ENCODE results near the gene NAALADL2. TPM values are rescaled to one million over a fixed set of nuclear protein-coding genes. Genes with fewer than 3 reads are reported as not detected.
A peak's percentile ranks its signal among the peaks of the same experiment; 100 is the strongest.

The NAALADL2 gene
- total and polyA plus RNA-seq, 4 donors: 0.28 to 4.6 (median 3.1) TPM

DNA sequence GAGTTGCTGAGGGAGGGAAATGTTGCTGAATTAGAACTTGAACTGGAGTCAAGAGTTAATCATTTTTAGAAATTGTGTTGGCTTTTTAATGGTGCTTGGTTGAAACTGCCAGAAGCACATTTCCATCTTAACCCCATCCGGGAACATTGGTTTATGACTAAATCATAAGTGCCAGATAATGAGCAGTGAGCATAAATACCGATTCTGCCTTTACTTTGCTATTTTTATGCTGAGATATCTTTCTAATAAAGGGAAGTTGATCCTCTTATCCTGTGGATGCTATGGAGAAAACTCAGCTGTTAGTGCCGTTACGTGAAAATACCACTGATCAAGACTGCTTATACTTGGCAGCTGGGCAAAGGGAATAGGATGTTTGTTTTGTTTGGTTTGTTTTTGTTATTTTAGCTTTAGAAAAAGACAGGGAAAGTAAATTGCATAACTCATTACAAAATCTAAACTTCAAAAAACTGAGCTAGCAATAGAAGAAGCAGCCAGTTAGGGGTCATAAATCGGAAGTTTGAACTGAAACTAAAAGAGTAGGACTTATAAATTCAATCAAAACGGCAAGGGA lies 813.1 kb downstream of the NAALADL2 start:
- no peaks in the 10 kb centered on the region for H3K9me3 ChIP-seq (ENCODE audit: control insufficient read depth in 4 of 4, low read length in 3 of 4)
- TF ChIP-seq GABPA (IDR thresholded peaks at IDR 0.05 in 1 of 2, conservative IDR thresholded peaks at IDR 0.05 in 1 of 2) (no peak), HNF4G (IDR thresholded peaks at IDR 0.05) (no peak), RXRA (IDR thresholded peaks at IDR 0.05) (no peak), RAD21 (IDR thresholded peaks at IDR 0.05) (peak; percentile 29 to 35), FOXA2 (IDR thresholded peaks at IDR 0.05) (no peak), SP1 (IDR thresholded peaks at IDR 0.05) (peak; percentile 22), FOXA1 (IDR thresholded peaks at IDR 0.05) (no peak), YY1 (IDR thresholded peaks at IDR 0.05) (peak; percentile 65), EGR1 (IDR thresholded peaks at IDR 0.05; ENCODE audit: low read depth in 2 of 2) (no peak), NR2F2 (IDR thresholded peaks at IDR 0.05) (no peak), HNF4A (conservative IDR thresholded peaks at IDR 0.05) (no peak), JUND (IDR thresholded peaks at IDR 0.05) (no peak), TAF1 (conservative IDR thresholded peaks at IDR 0.05) (peak; percentile 68)
- TF ChIP-seq, protein P1, sequence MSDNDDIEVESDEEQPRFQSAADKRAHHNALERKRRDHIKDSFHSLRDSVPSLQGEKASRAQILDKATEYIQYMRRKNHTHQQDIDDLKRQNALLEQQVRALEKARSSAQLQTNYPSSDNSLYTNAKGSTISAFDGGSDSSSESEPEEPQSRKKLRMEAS (IDR thresholded peaks at IDR 0.05): no peak
- TF ChIP-seq, protein P2, sequence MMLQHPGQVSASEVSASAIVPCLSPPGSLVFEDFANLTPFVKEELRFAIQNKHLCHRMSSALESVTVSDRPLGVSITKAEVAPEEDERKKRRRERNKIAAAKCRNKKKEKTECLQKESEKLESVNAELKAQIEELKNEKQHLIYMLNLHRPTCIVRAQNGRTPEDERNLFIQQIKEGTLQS (IDR thresholded peaks at IDR 0.05): no peak
- TF ChIP-seq, protein P3, sequence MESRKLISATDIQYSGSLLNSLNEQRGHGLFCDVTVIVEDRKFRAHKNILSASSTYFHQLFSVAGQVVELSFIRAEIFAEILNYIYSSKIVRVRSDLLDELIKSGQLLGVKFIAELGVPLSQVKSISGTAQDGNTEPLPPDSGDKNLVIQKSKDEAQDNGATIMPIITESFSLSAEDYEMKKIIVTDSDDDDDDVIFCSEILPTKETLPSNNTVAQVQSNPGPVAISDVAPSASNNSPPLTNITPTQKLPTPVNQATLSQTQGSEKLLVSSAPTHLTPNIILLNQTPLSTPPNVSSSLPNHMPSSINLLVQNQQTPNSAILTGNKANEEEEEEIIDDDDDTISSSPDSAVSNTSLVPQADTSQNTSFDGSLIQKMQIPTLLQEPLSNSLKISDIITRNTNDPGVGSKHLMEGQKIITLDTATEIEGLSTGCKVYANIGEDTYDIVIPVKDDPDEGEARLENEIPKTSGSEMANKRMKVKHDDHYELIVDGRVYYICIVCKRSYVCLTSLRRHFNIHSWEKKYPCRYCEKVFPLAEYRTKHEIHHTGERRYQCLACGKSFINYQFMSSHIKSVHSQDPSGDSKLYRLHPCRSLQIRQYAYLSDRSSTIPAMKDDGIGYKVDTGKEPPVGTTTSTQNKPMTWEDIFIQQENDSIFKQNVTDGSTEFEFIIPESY (IDR thresholded peaks at IDR 0.05): no peak
- TF ChIP-seq, protein P4, sequence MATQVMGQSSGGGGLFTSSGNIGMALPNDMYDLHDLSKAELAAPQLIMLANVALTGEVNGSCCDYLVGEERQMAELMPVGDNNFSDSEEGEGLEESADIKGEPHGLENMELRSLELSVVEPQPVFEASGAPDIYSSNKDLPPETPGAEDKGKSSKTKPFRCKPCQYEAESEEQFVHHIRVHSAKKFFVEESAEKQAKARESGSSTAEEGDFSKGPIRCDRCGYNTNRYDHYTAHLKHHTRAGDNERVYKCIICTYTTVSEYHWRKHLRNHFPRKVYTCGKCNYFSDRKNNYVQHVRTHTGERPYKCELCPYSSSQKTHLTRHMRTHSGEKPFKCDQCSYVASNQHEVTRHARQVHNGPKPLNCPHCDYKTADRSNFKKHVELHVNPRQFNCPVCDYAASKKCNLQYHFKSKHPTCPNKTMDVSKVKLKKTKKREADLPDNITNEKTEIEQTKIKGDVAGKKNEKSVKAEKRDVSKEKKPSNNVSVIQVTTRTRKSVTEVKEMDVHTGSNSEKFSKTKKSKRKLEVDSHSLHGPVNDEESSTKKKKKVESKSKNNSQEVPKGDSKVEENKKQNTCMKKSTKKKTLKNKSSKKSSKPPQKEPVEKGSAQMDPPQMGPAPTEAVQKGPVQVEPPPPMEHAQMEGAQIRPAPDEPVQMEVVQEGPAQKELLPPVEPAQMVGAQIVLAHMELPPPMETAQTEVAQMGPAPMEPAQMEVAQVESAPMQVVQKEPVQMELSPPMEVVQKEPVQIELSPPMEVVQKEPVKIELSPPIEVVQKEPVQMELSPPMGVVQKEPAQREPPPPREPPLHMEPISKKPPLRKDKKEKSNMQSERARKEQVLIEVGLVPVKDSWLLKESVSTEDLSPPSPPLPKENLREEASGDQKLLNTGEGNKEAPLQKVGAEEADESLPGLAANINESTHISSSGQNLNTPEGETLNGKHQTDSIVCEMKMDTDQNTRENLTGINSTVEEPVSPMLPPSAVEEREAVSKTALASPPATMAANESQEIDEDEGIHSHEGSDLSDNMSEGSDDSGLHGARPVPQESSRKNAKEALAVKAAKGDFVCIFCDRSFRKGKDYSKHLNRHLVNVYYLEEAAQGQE (IDR thresholded peaks at IDR 0.05): no peak
- TF ChIP-seq, protein P5, sequence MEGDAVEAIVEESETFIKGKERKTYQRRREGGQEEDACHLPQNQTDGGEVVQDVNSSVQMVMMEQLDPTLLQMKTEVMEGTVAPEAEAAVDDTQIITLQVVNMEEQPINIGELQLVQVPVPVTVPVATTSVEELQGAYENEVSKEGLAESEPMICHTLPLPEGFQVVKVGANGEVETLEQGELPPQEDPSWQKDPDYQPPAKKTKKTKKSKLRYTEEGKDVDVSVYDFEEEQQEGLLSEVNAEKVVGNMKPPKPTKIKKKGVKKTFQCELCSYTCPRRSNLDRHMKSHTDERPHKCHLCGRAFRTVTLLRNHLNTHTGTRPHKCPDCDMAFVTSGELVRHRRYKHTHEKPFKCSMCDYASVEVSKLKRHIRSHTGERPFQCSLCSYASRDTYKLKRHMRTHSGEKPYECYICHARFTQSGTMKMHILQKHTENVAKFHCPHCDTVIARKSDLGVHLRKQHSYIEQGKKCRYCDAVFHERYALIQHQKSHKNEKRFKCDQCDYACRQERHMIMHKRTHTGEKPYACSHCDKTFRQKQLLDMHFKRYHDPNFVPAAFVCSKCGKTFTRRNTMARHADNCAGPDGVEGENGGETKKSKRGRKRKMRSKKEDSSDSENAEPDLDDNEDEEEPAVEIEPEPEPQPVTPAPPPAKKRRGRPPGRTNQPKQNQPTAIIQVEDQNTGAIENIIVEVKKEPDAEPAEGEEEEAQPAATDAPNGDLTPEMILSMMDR (IDR thresholded peaks at IDR 0.05; ENCODE audit: low read depth, low read length, missing input control): no peak
- DNase-seq (ENCODE audit: low spot score): no peak
- peak overlapping the region; percentile 24 to 87 for H3K9ac ChIP-seq (ENCODE audit: low read depth in 1 of 2, low read length in 2 of 2)
- H3K27ac ChIP-seq (ENCODE audit: low read depth in 1 of 2, low read length in 2 of 2): peak overlapping the region; percentile 2 to 42
- H3K4me1 ChIP-seq (ENCODE audit: control insufficient read depth in 4 of 4, insufficient read depth in 4 of 4, low read length in 3 of 4): peaks cover 0 to 9% (median 3%) of the 10 kb centered on the region in 4 donors
- H3K27me3 ChIP-seq (ENCODE audit: control insufficient read depth in 4 of 4, insufficient read depth in 4 of 4, low read length in 3 of 4): no peaks in the 10 kb centered on the region
- peak overlapping the region; percentile 16 to 65 (median 63) for H3K4me3 ChIP-seq (ENCODE audit: low read depth in 1 of 3, low read length in 3 of 3)
- no peaks in the 10 kb centered on the region for H3K36me3 ChIP-seq (ENCODE audit: control insufficient read depth in 4 of 4, insufficient read depth in 3 of 4, low read depth in 1 of 4, low read length in 3 of 4)
- WGBS: 22% methylated on average over 6 of the region's 6 CpGs

All from liver (tissue), 9 donors.